ENCODE data around the gene REV1. TPM values are rescaled to one million over a fixed set of nuclear protein-coding genes. Genes with fewer than 3 reads are reported as not detected.

REV1 gene
- total RNA-seq, 4 donors from 2014 or later = 37.3 to 71.0 (median 48.5) TPM

DNA sequence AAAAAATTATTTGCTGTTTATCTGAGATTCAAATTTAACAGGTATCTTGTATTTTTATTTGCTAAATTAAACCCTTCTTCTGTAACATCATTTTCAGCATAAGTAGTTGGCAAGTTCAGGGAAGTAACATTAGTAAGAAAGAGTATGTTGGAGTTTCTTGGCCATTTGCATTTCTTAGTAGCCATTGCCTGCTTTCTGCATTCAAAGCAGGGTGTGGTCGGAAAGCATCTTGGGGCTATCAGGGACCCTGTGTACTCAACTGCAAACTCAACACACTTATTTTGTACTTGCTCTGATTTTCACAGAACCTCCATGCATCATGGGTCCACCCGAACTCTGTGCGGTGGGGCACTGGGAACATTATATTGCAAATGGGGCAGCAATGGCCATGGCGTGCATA is 30.4 kb upstream of the REV1 start:
- TF ChIP-seq CTCF (IDR thresholded peaks at IDR 0.05) = no peak
- TF ChIP-seq POLR2A (IDR thresholded peaks at IDR 0.05) = no peak
- no peak overlapping the region for H3K4me3 ChIP-seq (ENCODE audit: low read depth, poor library complexity, severe bottlenecking)
- intact Hi-C loops (cut with DNase I; ENCODE audit: low total_unique reads) = no loop called here
- no peak for DNase-seq (ENCODE audit: low spot score in 2 of 2)
- 92 to 94% methylated on average over 4 of the region's 4 CpGs for WGBS, 2 donors

- H3K4me3 ChIP-seq (ENCODE audit: low read depth, poor library complexity, severe bottlenecking) = no peak overlapping the region
- WGBS, 2 donors = 95 to 96% methylated on average over 4 of the region's 4 CpGs
- TF ChIP-seq POLR2A (IDR thresholded peaks at IDR 0.05) = no peak
- no peak for TF ChIP-seq CTCF (IDR thresholded peaks at IDR 0.05)
- DNase-seq (ENCODE audit: low spot score in 2 of 2) = no peak
- intact Hi-C loops (cut with DNase I; ENCODE audit: low total_unique reads) = no loop called here
Measured at GRCh38 chr2:99514357-99514756, 24.5 kb upstream of the REV1 start.

DNA sequence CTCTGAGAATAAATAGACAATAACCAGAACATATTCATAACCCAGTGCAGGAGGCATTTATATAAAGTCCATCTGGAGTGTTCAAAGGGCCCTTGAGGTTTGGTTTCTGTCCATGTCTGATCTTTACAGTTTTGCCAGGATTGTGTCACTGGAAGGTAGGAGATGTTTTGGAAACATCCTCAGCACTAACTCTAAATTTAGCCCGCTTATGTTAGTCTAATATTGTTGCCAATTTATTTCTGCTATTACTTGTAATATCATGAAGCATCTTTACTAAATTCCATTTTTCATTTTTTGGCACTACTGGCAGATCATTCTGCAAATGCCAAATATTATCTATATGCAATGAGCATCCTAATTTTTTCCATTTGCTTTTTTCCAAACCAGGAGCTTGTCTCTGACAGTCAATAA is 22.4 kb upstream of the REV1 start:
- intact Hi-C loops (cut with DNase I; ENCODE audit: low total_unique reads) = no loop called here
- H3K4me3 ChIP-seq (ENCODE audit: low read depth, poor library complexity, severe bottlenecking) = no peak overlapping the region
- no peak for DNase-seq (ENCODE audit: low spot score in 2 of 2)
- no peak for TF ChIP-seq CTCF (IDR thresholded peaks at IDR 0.05)
- no peak for TF ChIP-seq POLR2A (IDR thresholded peaks at IDR 0.05)
- whole genome bisulfite sequencing, 2 donors = 15 to 21% methylated on average over 1 of the region's 1 CpG

- no peak overlapping the region for H3K4me3 ChIP-seq (ENCODE audit: low read depth, poor library complexity, severe bottlenecking)
- TF ChIP-seq POLR2A (IDR thresholded peaks at IDR 0.05) (no peak), CTCF (IDR thresholded peaks at IDR 0.05) (no peak)
- WGBS, 2 donors = 71 to 86% methylated on average over 4 of the region's 4 CpGs
- intact Hi-C loops (cut with DNase I; ENCODE audit: low total_unique reads) = no loop called here
- DNase-seq (ENCODE audit: low spot score in 2 of 2) = no peak
Measured at GRCh38 chr2:99509387-99509786, 19.6 kb upstream of the REV1 start.

- intact Hi-C loops (cut with DNase I; ENCODE audit: low total_unique reads) = no loop called here
- no peak for DNase-seq (ENCODE audit: low spot score in 2 of 2)
- no peak for TF ChIP-seq POLR2A (IDR thresholded peaks at IDR 0.05)
- no peak for TF ChIP-seq CTCF (IDR thresholded peaks at IDR 0.05)
- no peak overlapping the region for H3K4me3 ChIP-seq (ENCODE audit: low read depth, poor library complexity, severe bottlenecking)
- 88% methylated on average over 7 of the region's 7 CpGs for WGBS, 2 donors
Measured at GRCh38 chr2:99507937-99508818, 18.4 kb upstream of the REV1 start.
